Smooth muscle cell (in vitro differentiated cells): Measurements from ENCODE around the gene ADAM22. TPM values are rescaled to one million over a fixed set of nuclear protein-coding genes. Genes with fewer than 3 reads are reported as not detected.
"Not testable (repeated sequence)": the region's sequence is repeated elsewhere in the genome, so short reads cannot be mapped to it uniquely, and the experiment has no call there.

Source experiments
- DNase-seq: peaks from one replicate; lab custom pipeline; 2025; ENCODE audit not compliant: unreplicated experiment; lab: John Stamatoyannopoulos, UW
- H2AFZ ChIP-seq: fragments of 200-600 bp; sonication (generic); 2 replicates; pipeline ENCODE4 v1.6.0; 2016; ENCODE audit warnings: antibody characterized with exemption, low read depth, mild to moderate bottlenecking
- H3F3A ChIP-seq: fragments of 200-600 bp; sonication (generic); 2 replicates; pipeline ENCODE4 v1.6.0; 2017; ENCODE audit warnings: antibody characterized with exemption, low read depth
- H3K27ac ChIP-seq: fragments of 200-600 bp; sonication (generic); 2 replicates; pipeline ENCODE4 v1.5.1; 2016; ENCODE audit warnings: low read depth, mild to moderate bottlenecking
- H3K27me3 ChIP-seq: fragments of 200-600 bp; sonication (generic); 2 replicates; pipeline ENCODE4 v1.6.1; 2016; ENCODE audit warnings: low read depth, mild to moderate bottlenecking
- H3K36me3 ChIP-seq: fragments of 200-600 bp; sonication (generic); 2 replicates; pipeline ENCODE4 v1.5.1; 2016; ENCODE audit warnings: low read depth
- H3K4me1 ChIP-seq: fragments of 200-600 bp; sonication (generic); 2 replicates; pipeline ENCODE4 v1.5.1; 2016; ENCODE audit warnings: low read depth
- H3K4me2 ChIP-seq: fragments of 200-600 bp; sonication (generic); 2 replicates; pipeline ENCODE4 v1.6.0; 2016; ENCODE audit warnings: mild to moderate bottlenecking
- H3K4me3 ChIP-seq: fragments of 200-600 bp; sonication (generic); 2 replicates; pipeline ENCODE4 v1.5.1; 2016; ENCODE audit warnings: mild to moderate bottlenecking
- H3K79me2 ChIP-seq: fragments of 200-600 bp; sonication (generic); 2 replicates; pipeline ENCODE4 v1.6.0; 2016; ENCODE audit warnings: low read depth, mild to moderate bottlenecking
- H3K9ac ChIP-seq: fragments of 200-600 bp; sonication (generic); 2 replicates; pipeline ENCODE4 v1.6.0; 2016; ENCODE audit warnings: low read depth
- H3K9me3 ChIP-seq: fragments of 200-600 bp; sonication (generic); replicated peaks from 2 replicates; pipeline ENCODE4 v1.5.1; 2016; ENCODE audit warnings: low read depth
- H4K20me1 ChIP-seq: fragments of 200-600 bp; sonication (generic); 2 replicates; pipeline ENCODE4 v1.6.0; 2016; ENCODE audit warnings: low read depth
- WGBS: methylation state at CpG from one replicate; pipeline ENCODE4 v1.1.7; 2016; ENCODE audit warnings: low lambda C conversion rate; 5-methylcytosine and 5-hydroxymethylcytosine counted together
- polyA plus RNA-seq: library from polyadenylated mRNA; unstranded; fragments of >200 nt; fragmentation: Nextera tagmentation; extraction: Ambion mirVana; gene quantifications from 2 replicates; pipeline ENCODE4 v1.2.1, GENCODE V29; 2016
- total RNA-seq: library from RNA; depleted of rRNA; stranded (reverse); fragments of >200 nt; gene quantifications from 2 replicates; pipeline ENCODE4 v1.2.3, GENCODE V29; 2014
- TF ChIP-seq, protein P1 (sequence below): fragments of 200-600 bp; sonication (generic); IDR thresholded peaks from 2 replicates; pipeline ENCODE4 v1.5.1; 2017; ENCODE audit warnings: borderline replicate concordance, mild to moderate bottlenecking, antibody characterized with exemption; ENCODE audit not compliant: insufficient read depth, poor library complexity, severe bottlenecking

Gene ADAM22
- total and polyA plus RNA-seq, 2 experiments from 2014 or later, result 0.10 to 0.22 TPM

DNA sequence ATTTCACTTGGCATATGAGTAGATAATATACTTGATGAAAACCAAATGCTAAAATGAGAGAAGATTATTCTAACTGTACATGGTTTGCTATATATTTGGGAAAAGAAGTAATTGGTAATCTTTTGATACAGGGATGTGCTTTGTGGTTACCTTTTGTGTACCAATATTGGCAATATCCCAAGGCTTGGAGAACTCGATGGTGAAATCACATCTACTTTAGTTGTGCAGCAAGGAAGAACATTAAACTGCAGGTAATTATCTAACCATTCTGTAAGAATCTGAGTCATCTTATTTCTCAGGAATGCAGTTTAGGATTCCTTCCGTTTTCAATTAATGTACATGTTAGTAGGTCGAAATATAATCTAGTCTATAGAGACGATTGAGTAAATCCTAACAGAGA, 221.7 kb downstream of the ADAM22 start:
- H3K79me2 ChIP-seq, result no peaks in the 10 kb centered on the region
- H3K27me3 ChIP-seq, result no peaks in the 10 kb centered on the region
- no peak overlapping the region for H3K4me2 ChIP-seq
- H3K27ac ChIP-seq, result no peak overlapping the region
- no peaks in the 10 kb centered on the region for H3K9me3 ChIP-seq
- H3K36me3 ChIP-seq, result no peaks in the 10 kb centered on the region
- no peaks in the 10 kb centered on the region for H3F3A ChIP-seq
- no peak for DNase-seq
- WGBS, result 85% methylated on average over 4 of the region's 4 CpGs
- H4K20me1 ChIP-seq, result no peaks in the 10 kb centered on the region
- no peak overlapping the region for H2AFZ ChIP-seq
- no peak overlapping the region for H3K4me3 ChIP-seq
- TF ChIP-seq, protein P1, sequence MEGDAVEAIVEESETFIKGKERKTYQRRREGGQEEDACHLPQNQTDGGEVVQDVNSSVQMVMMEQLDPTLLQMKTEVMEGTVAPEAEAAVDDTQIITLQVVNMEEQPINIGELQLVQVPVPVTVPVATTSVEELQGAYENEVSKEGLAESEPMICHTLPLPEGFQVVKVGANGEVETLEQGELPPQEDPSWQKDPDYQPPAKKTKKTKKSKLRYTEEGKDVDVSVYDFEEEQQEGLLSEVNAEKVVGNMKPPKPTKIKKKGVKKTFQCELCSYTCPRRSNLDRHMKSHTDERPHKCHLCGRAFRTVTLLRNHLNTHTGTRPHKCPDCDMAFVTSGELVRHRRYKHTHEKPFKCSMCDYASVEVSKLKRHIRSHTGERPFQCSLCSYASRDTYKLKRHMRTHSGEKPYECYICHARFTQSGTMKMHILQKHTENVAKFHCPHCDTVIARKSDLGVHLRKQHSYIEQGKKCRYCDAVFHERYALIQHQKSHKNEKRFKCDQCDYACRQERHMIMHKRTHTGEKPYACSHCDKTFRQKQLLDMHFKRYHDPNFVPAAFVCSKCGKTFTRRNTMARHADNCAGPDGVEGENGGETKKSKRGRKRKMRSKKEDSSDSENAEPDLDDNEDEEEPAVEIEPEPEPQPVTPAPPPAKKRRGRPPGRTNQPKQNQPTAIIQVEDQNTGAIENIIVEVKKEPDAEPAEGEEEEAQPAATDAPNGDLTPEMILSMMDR, result no peak
- no peak overlapping the region for H3K9ac ChIP-seq
- H3K4me1 ChIP-seq, result no peaks in the 10 kb centered on the region

DNA sequence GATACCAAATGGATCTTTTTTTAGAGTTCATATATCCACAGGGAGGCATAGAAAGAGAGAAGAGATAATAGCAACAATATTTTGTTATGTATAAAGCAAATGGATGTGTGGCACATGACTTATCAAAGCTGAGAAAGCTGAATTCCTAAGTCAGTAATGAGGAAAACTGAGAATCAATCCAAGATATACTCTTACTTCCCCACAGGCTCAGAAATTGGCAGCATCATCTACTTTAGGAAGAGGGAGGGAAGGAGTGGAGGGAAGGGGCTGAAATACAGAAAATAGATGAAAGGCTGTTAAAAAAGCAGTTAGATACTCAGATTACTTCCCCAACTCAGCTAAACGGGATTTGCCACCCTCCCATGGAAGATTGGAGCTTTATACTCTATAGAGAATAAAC, 222.3 kb downstream of the ADAM22 start:
- WGBS, result 67% methylated on average over 1 of the region's 1 CpG
- Histone ChIP-seq H4K20me1 (no peaks in the 10 kb centered on the region), H3K27ac (no peak overlapping the region), H3K9ac (no peak overlapping the region), H2AFZ (no peak overlapping the region), H3K9me3 (no peaks in the 10 kb centered on the region), H3K36me3 (no peaks in the 10 kb centered on the region), H3K4me3 (no peak overlapping the region), H3K4me1 (no peaks in the 10 kb centered on the region), H3K27me3 (no peaks in the 10 kb centered on the region), H3F3A (no peaks in the 10 kb centered on the region), H3K79me2 (no peaks in the 10 kb centered on the region), H3K4me2 (no peak overlapping the region)
- no peak for DNase-seq
- TF ChIP-seq, protein P1, result no peak

DNA sequence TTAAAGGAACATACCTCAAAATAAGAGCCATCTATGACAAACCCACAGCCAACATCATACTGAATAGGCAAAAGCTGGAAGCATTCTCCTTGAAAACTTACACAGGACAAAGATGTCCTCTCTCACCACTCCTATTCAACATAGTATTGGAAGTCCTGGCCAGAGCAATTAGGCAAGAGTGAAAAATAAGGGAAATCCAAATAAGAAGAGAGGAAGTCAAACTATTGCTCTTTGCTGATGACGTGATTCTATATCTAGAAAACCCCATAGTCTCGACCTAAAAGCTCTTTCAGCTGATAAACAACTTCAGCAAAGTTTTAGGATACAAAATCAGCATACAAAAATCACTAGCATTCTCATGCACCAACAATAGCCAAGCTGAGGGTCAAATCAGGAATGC, 225.7 kb downstream of the ADAM22 start:
- DNase-seq, H3K4me1 ChIP-seq: not testable (repeated sequence)

DNA sequence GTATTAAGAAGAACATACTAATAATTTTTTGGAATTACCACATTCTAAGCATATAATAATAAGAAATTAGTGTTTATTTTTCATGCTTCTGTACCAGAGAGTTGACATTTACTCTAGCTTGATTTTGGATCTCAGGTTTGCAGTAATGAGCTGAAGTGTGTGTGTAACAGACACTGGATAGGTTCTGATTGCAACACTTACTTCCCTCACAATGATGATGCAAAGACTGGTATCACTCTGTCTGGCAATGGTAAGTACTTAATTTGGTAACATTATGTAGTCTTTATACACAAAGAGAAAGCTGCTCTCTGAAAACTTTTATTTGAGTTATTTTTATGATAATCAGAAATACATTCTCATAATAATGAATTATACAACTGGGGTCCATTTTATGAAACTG, 231.6 kb downstream of the ADAM22 start:
- Histone ChIP-seq H3K79me2 (no peaks in the 10 kb centered on the region), H4K20me1 (no peaks in the 10 kb centered on the region), H3K27me3 (no peaks in the 10 kb centered on the region), H3K9me3 (no peaks in the 10 kb centered on the region), H3K9ac (no peak overlapping the region), H3K4me3 (no peak overlapping the region), H3K4me1 (no peaks in the 10 kb centered on the region), H3K4me2 (no peak overlapping the region), H3K27ac (no peak overlapping the region), H2AFZ (no peak overlapping the region), H3K36me3 (no peaks in the 10 kb centered on the region), H3F3A (no peaks in the 10 kb centered on the region)
- TF ChIP-seq, protein P1, result no peak
- DNase-seq, result no peak

More for the DNA sequence above, 225.7 kb downstream of the ADAM22 start:
- not testable (repeated sequence) for H3K4me2 ChIP-seq, H3K36me3 ChIP-seq, H3K27ac ChIP-seq, H3K79me2 ChIP-seq, H2AFZ ChIP-seq, H3K27me3 ChIP-seq, H3K9me3 ChIP-seq, H3K9ac ChIP-seq, H3K4me3 ChIP-seq, H3F3A ChIP-seq, H4K20me1 ChIP-seq
- WGBS, result 86% methylated on average over 2 of the region's 2 CpGs
